ENCODE measurements around the gene TMEM272. TPM values are rescaled to one million over a fixed set of nuclear protein-coding genes. Genes with fewer than 3 reads are reported as not detected.

Gene TMEM272
- total RNA-seq, 4 donors from 2014 or later, result 0.40 to 0.57 TPM; not detected in 2

DNA sequence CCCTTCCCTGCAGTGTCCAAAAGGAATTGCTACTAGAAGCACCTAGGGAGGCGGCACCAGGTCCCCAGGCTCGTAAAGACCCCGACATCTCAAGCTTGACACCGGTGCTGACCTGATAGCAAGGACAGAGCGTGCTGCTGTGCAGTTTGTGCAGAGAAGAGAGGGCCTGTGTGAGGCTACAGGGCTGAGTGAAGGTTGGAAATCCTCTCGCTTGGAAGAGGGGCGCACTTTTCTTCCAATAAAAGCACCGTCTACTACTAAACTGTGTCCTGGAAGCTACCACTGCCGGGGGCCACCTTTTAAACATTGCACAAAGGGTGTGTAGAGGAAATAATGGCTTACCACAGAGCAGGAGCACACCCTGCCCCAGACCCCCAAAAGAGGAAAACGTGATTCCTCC lies 11.0 kb downstream of the TMEM272 start:
- no peaks in the 10 kb centered on the region for H3K4me1 ChIP-seq
- no peaks in the 10 kb centered on the region for H3K27me3 ChIP-seq
- H3K27ac ChIP-seq, result no peak overlapping the region
- DNase-seq, result no peak
- no peaks in the 10 kb centered on the region for H3K9me3 ChIP-seq
- H3K36me3 ChIP-seq, result no peaks in the 10 kb centered on the region
- H3K4me3 ChIP-seq, result no peak overlapping the region
- no peak for TF ChIP-seq POLR2A (IDR thresholded peaks at IDR 0.05)

DNA sequence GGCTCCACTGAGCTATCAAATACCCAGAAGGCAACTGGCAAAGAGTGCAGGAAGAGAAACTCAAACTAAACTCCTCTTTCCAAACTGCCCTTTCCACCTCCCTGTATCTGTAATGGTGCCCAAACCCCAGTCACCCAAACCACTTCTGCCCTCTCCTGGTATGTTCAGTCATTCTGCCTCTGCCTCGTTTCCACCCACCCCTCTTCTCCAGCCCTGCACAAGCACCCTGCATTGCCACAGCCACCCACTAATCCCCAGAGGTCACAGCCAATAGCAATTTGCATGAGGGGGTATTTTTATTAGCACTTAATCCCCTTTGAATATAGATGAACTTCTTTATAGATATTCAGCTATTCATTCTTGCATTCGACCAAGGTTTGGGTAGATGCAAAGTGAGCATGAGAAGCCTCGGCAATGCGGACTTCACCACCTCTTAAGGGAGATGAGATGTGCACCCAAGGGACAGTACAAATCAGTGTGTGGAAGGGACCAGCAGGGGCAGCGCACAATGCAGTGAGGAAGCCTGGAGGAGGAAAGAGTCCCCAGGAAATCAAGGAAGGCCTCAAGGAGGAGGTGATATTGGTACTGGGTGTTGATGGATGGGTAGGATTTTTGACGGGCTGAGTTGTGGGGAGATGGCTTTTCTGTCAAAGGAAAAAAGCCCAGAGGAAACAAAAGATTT lies 12.4 kb downstream of the TMEM272 start:
- H3K4me3 ChIP-seq, result no peak overlapping the region
- peak in 2 of 3 donors; percentile 56 to 69 for DNase-seq
- no peaks in the 10 kb centered on the region for H3K36me3 ChIP-seq
- no peaks in the 10 kb centered on the region for H3K9me3 ChIP-seq
- no peaks in the 10 kb centered on the region for H3K27me3 ChIP-seq
- TF ChIP-seq, protein P1, sequence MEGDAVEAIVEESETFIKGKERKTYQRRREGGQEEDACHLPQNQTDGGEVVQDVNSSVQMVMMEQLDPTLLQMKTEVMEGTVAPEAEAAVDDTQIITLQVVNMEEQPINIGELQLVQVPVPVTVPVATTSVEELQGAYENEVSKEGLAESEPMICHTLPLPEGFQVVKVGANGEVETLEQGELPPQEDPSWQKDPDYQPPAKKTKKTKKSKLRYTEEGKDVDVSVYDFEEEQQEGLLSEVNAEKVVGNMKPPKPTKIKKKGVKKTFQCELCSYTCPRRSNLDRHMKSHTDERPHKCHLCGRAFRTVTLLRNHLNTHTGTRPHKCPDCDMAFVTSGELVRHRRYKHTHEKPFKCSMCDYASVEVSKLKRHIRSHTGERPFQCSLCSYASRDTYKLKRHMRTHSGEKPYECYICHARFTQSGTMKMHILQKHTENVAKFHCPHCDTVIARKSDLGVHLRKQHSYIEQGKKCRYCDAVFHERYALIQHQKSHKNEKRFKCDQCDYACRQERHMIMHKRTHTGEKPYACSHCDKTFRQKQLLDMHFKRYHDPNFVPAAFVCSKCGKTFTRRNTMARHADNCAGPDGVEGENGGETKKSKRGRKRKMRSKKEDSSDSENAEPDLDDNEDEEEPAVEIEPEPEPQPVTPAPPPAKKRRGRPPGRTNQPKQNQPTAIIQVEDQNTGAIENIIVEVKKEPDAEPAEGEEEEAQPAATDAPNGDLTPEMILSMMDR (IDR thresholded peaks at IDR 0.05), result peak in 4 of 6 experiments; percentile 27 to 45 (median 38)
- TF ChIP-seq POLR2A (IDR thresholded peaks at IDR 0.05), result no peak
- no peak overlapping the region for H3K27ac ChIP-seq
- no peaks in the 10 kb centered on the region for H3K4me1 ChIP-seq

DNA sequence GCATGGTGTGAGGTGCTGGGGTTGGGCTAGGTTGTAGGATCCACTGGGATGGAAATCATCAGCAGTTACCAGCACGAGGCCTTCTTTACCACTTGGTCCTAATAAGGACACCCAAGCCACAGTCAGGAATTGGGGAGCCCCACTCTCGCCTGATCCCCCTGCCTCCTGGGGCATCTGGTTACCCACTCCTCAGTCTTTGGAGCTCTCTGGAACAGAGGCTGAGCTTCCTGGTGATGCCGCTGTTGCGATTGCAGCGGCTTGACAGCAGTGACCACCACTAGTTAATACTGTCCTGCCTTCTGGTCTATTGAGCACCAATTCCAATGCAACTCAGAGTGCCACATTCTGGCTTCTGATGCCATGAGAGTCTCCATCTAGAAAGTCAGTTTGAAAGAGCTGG lies 13.5 kb downstream of the TMEM272 start:
- no peaks in the 10 kb centered on the region for H3K4me1 ChIP-seq
- H3K27me3 ChIP-seq, result no peaks in the 10 kb centered on the region
- no peak overlapping the region for H3K4me3 ChIP-seq
- no peak overlapping the region for H3K27ac ChIP-seq
- H3K9me3 ChIP-seq, result no peaks in the 10 kb centered on the region
- no peak for DNase-seq
- TF ChIP-seq, protein P1 (IDR thresholded peaks at IDR 0.05), result no peak
- no peak for TF ChIP-seq POLR2A (IDR thresholded peaks at IDR 0.05)
- H3K36me3 ChIP-seq, result no peaks in the 10 kb centered on the region

DNA sequence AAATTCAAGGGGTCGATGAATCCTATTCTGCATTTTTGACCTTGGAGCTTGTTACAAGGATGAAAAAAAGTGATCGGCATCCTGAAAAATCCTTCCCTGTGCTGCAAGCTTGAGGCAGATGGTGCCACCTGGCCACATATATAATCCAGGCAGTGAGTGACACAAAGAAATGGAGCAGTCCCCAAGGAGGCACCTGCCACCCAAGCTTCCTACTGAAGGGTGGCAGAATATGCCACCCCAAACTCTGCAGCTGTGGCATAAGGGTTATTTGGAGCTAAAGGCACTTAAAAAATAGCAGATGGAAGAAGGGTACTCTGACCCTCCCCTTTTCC lies 15.4 kb downstream of the TMEM272 start:
- H3K9me3 ChIP-seq, result no peaks in the 10 kb centered on the region
- no peak overlapping the region for H3K27ac ChIP-seq
- no peak for TF ChIP-seq POLR2A (IDR thresholded peaks at IDR 0.05)
- TF ChIP-seq, protein P1 (IDR thresholded peaks at IDR 0.05), result no peak
- H3K36me3 ChIP-seq, result no peaks in the 10 kb centered on the region
- H3K4me3 ChIP-seq, result no peak overlapping the region
- H3K27me3 ChIP-seq, result no peaks in the 10 kb centered on the region
- H3K4me1 ChIP-seq, result peaks cover 0 to 5% (median 2%) of the 10 kb centered on the region in 4 donors
- DNase-seq, result no peak

DNA sequence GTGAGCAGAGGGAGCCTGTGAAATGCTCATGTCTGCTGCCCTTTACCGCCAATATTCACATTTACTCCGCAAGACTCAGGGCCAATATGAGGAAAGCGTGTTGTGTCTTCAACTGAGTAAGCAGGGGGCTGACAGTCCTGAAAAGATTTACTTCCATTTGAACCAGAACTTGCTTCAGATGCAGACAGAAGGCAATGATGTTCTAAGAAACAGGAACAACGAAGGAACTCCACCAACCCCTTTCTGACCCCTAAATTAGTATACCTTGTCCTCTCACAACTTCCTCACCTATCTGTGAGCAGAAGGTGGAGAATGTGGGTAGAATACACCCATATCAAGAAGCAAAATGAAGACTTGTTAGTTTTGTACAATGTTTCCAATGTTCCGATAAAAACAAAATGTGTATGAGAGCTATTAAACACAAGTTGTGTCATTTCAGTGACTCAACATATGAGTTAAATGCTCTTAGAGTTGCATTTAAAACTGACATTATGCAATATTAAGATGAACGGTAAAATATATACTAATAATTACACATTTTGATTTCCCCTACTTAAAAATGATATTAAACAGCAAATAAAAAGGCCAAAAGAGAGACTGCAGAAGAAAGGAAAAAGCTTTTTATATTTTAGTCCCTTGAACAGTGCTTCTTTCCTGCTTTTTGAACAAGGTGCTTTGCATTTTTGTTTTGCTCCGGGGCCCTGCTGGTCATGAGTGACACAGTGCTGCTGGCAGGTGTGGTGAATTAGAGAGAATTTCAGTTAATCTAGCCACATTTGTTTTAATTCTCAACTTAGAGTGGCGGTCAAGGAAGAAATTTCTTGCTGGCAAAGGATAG lies 16.0 kb downstream of the TMEM272 start:
- H3K27me3 ChIP-seq, result no peaks in the 10 kb centered on the region
- peaks cover 0 to 5% (median 2%) of the 10 kb centered on the region in 4 donors for H3K4me1 ChIP-seq
- no peak overlapping the region for H3K4me3 ChIP-seq
- H3K36me3 ChIP-seq, result no peaks in the 10 kb centered on the region
- TF ChIP-seq, protein P1 (IDR thresholded peaks at IDR 0.05), result no peak
- no peak for TF ChIP-seq POLR2A (IDR thresholded peaks at IDR 0.05)
- no peak for DNase-seq
- no peak overlapping the region for H3K27ac ChIP-seq
- H3K9me3 ChIP-seq, result no peaks in the 10 kb centered on the region

DNA sequence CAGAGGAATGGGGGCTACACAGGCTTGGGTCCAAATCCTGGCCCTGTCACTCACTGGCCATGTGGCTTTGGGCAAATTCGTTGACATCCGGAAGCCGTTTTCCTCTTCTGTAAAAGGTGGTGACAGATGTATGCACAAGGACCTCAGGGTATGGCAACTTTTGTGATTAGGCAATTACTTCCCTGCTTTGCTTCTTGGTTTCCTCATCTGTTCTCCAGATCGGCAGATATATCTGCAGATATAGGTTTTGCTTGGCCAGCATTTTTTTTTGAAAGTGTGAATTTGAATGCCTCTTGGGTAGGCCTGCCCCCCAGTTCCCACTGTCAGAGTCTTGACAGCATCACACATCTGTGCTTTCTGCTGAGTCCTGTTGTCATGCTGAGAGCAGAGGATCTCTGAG lies 17.7 kb downstream of the TMEM272 start:
- no peak overlapping the region for H3K27ac ChIP-seq
- H3K27me3 ChIP-seq, result no peaks in the 10 kb centered on the region
- no peak for DNase-seq
- H3K36me3 ChIP-seq, result no peaks in the 10 kb centered on the region
- H3K4me1 ChIP-seq, result peaks cover 0 to 15% (median 5%) of the 10 kb centered on the region in 4 donors
- H3K4me3 ChIP-seq, result no peak overlapping the region
- no peaks in the 10 kb centered on the region for H3K9me3 ChIP-seq
- no peak for TF ChIP-seq POLR2A (IDR thresholded peaks at IDR 0.05)
- TF ChIP-seq, protein P1 (IDR thresholded peaks at IDR 0.05), result no peak

Data from Peyer's patch (tissue), 4 donors.